ENCODE measurements around the gene GLIS2.

The GLIS2 gene

DNA sequence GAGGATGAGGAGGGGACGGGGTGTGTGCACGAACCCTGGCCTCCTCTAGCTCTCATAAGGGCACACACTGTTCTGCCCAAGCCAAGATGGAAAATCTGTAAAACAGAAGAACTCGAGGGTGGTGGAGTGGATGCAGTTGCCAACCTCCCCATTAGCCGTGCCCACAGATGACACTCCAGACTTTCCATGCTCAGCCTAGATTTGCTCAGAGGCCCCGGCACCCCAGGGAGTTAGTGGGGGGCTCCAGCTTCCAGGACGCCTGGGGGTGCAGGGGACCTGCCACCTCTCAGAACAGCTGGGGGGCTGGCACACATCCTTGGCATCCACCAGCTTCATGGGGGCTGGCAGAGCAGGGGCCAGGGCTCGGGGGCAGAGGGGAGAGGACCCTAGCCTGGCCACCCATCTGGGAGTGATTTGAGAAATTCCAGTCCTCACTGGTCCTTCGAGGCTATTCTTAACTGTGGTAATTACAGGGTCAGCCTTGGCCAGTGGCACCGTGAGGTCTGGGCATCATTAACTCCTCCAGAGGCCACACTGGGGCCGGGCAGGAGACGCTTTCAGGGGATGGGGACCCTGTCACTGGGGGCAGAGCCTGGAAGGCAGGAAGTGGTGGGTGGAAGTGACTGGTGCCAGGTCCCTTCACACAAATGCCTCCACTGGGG, 70.1 kb downstream of the GLIS2 start:
- no peak for DNase-seq

DNA sequence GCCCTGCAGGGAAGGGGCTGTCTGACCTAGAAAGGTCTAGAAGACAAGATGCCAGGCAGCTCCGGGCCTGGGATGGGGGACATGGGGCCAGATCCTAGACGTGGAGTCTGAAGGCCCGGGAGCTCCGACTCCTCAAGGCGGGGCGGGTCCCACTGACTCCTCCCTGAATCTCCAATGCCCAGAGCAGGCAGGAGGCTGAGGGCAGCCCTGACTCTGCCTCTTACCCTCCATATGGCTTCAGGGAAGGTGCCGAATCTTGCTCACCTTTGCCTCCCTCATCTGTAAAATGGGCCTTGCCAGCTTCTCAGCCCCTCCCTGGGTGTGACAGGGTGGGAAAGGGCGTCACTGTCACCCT, 70.6 kb downstream of the GLIS2 start:
- no peak for DNase-seq

GRCh38 chr16:4386951-4387565, 71.2 kb downstream of the GLIS2 start:
- DNase-seq: no peak

GRCh38 chr16:4387781-4388180, 71.9 kb downstream of the GLIS2 start:
- no peak for DNase-seq

DNA sequence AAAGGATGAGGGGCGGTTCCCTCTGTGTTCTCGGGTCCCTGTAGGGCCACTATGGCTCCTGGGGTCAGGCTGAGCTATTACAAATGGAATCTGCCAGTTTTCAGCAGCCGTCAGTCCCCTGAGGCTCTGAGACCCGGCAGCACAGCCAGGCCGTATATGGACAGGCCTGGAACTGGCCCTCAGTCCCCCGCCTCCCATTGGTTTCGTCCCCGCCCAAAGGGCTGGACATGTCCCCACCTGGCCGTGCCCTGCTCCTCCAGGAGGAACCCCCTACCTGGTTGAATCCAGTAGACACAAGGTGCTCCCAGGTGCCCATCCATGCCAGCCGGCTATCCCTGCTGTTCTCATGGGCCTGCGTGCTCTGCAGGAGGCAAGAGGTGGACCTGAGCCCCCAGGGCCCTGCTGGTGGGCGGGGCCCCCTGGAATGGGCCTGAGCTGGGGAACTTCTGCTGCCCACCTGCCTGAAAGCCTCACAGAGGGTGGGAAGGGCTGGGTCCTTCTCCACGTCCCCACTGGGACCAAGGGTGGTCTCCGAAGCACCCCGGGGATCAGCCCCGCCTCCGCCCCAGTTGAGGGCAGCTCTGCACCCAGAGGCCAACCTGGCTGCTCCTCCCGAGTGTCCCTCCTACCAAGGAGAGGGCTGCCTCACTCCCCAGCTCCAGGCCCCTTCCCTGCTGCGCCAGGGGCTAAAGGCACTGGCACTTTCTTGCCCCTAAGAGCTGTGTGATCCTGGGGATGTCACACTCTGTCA, 72.6 kb downstream of the GLIS2 start:
- no peak for DNase-seq
